HT1080 (cell line): ENCODE measurements around the gene ZKSCAN4. TPM values are rescaled to one million over a fixed set of nuclear protein-coding genes. Genes with fewer than 3 reads are reported as not detected.

Experiments used
- DNase-seq: peaks from one replicate; pipeline ENCODE4 v3.0.0-alpha.2; 2015; ENCODE audit warnings: low read depth
- total RNA-seq: library from RNA; depleted of rRNA; stranded (reverse); fragments of >200 nt; shearing (Covaris generic); gene quantifications from 2 replicates; pipeline ENCODE4 v1.2.3, GENCODE V29; 2014

ZKSCAN4 gene
- total RNA-seq, 1 experiment from 2014 or later = 3.2 TPM

GRCh38 chr6:28250747-28251146 lies 1.3 kb downstream of the ZKSCAN4 start:
- no peak for DNase-seq

- DNase-seq = no peak
These were observed 3.2 kb downstream of the ZKSCAN4 start for GRCh38 chr6:28248916-28249315.

DNA sequence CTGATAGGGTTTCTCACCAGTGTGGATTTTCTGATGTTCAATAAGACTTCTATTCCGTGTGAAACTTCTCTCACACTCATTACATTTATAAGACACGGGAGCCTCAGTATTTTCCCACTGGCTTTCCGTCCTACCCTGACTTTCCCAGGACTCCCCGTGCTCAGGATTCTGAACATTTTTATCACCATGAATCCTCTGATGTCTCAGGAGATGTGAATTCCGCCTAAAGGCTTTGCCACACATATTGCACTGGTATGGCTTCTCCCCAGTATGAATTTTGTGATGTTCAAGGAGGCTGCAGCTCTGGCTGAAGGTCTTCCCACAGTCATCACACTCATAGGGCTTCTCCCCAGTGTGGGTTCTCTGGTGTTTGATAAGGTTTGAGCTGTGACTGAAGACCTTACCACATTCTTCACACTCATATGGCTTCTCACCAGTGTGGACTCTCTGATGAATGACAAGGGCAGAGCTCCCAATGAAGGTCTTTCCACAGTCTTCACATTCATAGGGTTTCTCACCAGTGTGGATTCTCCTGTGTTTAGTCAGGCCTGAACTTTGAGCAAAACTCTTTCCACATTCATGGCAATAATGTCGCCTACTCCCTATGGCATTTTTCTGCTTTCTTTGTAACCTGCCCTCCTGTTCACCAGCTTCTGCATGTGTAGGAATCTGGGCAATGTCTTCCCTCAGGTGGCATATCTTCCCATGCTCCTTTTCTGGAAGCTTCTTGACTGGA lies 6.7 kb downstream of the ZKSCAN4 start:
- DNase-seq = no peak

DNA sequence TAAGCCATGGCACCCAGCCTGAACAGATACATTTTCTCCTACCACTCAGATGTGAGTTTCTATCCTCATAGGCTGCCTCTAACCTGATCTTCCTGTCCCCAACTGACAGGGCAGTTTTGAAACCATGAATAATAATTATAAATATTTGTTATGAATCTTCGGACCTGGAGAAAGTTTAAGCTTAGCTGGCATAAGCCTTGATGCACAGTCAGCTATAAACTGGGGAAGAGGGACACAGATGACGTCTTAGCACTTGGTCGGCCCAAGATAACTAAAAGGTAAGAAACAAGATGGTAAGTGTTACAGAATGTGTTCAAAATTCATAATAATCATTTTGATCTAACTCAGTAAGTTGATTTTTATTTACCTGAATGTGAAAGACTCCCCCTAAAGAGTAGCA lies 8.1 kb downstream of the ZKSCAN4 start:
- DNase-seq = no peak

DNA sequence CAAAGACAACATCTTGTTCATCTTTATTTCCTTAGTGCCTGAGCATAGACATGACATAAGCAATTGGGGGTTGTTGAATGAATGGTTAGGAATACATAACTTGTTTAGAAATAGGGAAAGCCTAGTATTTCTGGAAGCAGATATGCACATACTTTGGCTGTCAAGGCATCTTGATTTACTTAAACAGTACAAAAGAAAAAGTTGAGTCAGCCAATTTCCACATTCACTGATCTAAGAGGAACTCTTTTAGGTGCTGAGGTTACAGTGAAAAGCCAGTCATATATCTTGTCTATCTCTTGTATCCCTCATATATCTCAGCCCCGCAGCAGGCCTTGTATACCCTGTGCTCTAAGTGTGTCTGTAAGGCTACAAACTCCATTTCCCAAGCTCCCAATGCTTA lies 11.6 kb downstream of the ZKSCAN4 start:
- DNase-seq = no peak

DNA sequence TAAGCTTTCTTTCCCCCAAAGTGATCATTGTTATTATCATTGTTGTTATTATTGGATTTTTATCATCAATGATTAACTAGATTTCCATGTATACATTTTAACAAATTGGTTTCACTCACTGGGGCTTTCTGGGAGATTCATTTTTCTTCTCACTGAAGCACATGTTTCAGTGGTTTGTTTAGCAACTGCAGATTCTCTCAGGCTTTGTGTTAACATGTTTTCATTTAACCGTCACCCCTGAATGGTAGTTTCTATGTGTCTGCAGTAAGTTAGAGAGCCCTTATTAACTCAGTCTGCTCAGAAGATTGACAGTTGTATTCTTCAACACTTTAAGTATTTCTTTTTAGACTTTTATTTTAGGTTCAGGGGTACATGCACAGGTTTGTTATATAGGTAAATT lies 12.4 kb downstream of the ZKSCAN4 start:
- no peak for DNase-seq

GRCh38 chr6:28235912-28236452 lies 16.1 kb downstream of the ZKSCAN4 start:
- DNase-seq = no peak

DNA sequence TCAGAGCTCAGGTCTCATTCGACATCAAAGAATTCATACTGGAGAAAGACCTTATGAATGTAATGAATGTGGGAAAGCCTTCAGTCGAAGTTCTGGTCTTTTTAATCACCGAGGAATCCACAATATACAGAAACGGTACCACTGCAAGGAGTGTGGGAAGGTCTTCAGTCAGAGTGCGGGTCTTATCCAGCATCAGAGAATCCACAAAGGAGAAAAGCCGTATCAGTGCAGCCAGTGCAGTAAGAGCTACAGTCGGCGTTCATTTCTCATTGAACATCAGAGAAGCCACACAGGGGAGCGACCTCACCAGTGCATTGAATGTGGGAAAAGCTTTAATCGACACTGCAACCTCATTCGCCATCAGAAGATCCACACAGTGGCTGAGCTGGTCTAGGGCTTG lies 19.3 kb downstream of the ZKSCAN4 start:
- DNase-seq = no peak

DNA sequence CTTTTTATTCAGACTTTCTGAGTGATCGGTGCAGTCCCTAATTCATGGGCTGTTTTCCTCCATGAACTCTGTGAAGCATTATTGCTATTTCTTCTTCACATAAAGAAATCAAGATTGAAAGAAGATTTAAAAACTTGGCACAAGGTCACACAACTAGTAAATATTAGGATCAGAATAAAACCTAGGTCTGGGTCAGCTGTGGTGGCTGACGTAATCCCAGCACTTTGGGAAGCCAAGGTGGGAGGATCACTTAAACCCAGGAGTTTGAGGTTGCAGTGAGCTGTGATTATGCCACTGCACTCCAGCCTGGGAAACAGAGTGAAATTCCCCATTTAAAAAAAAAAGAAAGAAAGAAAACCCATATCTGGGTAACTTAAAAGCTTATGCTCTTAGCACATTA lies 25.6 kb downstream of the ZKSCAN4 start:
- DNase-seq = no peak

DNA sequence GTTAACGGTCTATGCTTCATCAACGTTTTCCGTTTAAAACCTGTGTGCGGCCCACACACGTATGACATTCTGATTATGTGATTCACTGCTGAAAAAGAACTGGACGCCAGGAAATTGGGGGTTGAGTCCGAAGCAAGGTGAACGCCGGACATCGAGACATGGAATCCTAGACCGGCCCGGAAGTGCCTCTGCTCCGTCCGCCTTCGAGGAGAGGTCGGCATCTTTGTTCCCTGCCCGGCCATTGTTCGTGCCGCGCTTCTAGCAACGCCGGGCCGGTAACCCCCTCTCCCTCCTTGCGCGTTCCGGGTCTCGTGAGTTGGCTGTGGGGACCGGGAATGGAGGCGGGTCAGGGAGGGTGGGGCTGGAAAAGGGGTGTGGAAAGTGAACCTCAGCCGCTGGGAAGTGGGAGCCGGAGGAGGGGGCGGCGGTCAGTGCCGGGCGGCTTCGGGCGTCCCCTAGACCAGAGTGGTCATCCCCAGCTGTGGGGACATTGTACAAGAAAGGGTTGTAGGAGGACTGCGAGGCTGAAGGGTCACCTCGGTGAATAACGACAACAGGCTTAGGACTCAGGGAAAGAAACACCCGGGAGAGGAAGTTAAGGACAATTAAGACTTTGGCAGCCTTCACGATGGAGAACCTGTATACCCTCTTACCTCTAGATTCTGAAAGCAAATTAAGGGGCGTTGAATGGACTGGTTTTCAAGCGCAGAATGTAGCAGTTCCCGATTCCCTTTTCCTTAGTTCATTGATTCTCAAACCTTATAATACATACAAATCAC lies 26.8 kb downstream of the ZKSCAN4 start, which contains the start of gene ZSCAN9:
TSS of gene ZSCAN9 (plus strand) at position 220 of the 779 bp plus-strand sequence. CDS start 1,810 bp downstream, outside the sequence.
- peak; percentile 92 for DNase-seq

DNA sequence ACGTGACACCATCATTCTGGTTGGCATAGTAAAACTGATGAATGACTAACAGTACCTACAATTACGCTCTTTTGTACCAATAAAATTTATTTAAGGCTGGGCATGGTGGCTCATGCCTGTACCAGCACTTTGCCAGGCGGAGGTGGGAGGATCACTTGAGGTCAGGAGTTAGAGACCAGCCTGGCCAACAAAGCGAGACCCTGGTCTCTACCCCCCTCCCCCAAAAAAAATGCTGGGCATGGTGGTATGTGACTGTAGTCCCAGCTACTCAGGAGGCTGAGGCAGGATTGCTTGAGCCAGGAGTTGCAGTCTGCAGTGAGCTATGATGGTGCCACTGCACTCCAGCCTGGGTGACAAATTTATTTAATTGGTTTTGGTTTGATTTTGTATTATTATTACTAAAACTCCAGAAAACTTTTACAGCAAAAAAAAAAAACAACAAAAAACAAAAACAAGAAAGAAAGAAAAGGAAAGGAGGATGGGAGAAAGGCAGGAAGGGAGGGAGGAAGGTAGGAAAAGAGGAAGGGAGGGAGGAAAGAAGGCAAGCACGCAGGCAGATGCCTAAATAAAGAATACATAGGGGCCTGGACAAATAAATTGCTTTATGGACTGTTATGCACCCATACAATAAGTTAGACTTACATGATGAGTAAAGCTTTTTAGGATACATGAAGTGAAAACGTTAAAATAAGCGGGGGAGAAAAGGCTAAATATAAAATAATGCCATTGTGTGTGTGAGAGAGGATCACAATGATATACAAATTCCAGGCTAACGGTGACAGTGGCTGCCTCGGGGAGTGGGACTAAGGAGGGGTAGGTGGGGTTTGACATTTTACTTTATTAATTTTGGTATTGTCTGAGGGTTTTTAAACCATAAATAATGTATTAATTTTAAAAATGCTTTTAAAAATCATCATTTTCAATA lies 27.7 kb downstream of the ZKSCAN4 start:
- DNase-seq = no peak

GRCh38 chr6:28220257-28221133 lies 31.6 kb downstream of the ZKSCAN4 start:
- DNase-seq = no peak

GRCh38 chr6:28218312-28219248 lies 33.5 kb downstream of the ZKSCAN4 start:
- DNase-seq = peak; percentile 64

- no peak for DNase-seq
These were observed 34.2 kb downstream of the ZKSCAN4 start for GRCh38 chr6:28217890-28218289.

DNA sequence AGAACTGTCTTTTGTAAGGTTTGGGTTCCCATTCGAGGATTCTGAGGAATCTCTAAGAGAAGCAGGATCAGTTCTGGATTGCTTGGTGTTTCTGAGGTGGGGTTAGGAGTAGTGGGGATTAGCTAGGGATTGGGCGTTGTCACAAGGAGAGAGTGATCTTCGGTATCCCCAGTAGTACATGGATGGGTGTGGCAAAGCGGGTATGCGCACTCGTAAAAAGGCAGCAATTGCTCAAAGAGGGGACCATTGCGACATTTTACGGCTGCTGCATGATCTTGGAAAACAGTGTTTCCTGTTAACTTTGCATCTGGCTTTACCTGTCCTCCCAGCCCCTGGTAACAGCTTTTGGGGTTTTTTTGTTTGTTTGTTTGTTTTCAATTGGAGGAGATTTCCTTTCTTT lies 36.6 kb downstream of the ZKSCAN4 start:
- no peak for DNase-seq

- no peak for DNase-seq
These were observed 38.9 kb downstream of the ZKSCAN4 start for GRCh38 chr6:28213213-28213523.

DNA sequence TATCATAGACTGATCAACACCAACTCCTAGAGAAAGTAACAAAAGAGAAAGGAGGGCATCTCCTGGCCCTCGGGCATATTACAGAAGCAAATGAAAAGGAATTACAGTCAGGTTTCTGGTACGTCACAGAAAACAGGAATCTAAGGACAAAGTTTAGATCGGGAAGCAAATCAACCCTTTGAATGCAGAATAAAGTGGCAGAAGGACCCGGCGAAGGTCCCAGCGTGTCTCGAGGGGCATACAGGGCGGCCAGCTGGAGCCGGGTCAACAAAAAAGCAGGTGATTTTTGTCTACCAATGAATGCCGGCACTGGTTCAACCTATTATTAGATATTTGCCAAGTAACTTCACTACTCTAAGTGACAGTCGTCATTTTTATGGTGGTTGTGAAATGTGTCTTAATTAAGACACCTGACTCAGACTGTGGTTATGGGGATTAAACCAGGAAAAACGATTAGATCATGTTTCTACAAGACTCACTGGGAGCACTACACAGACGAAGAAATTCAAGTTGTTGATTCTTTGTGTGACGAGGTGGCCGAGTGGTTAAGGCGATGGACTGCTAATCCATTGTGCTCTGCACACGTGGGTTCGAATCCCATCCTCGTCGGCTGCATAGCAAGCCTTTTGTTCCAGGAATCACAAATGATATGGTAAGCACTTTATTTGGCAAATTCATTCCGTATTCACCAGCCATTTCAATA lies 39.4 kb downstream of the ZKSCAN4 start:
- peak; percentile 86 for DNase-seq

GRCh38 chr6:28211840-28212509 lies 40.1 kb downstream of the ZKSCAN4 start:
- no peak for DNase-seq
